ENCODE results near the gene RCAN2.

DNA sequence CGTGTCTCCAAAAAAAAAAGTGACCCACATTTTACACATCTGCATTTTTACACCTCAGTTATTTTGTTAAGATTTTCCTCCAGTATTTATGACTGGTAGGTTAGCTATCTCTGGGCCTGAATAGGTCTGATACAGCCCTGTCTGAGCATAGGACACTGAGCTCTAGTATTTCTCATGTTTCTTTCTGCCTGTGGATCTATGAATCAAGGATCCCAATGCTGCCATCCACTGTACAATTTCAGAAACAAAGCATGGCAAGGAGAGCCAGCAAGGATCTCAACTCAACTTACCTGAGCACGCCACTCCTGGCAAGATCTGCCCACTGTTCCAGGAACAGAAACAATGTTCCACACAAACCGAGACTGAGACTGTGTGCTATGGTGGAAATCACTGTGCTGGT, 284.1 kb downstream of the RCAN2 start:
- no peak for TF ChIP-seq EZH2 (IDR thresholded peaks at IDR 0.05; ENCODE audit: borderline replicate concordance, low read depth, low read length, poor library complexity, severe bottlenecking)
- TF ChIP-seq, protein P1, sequence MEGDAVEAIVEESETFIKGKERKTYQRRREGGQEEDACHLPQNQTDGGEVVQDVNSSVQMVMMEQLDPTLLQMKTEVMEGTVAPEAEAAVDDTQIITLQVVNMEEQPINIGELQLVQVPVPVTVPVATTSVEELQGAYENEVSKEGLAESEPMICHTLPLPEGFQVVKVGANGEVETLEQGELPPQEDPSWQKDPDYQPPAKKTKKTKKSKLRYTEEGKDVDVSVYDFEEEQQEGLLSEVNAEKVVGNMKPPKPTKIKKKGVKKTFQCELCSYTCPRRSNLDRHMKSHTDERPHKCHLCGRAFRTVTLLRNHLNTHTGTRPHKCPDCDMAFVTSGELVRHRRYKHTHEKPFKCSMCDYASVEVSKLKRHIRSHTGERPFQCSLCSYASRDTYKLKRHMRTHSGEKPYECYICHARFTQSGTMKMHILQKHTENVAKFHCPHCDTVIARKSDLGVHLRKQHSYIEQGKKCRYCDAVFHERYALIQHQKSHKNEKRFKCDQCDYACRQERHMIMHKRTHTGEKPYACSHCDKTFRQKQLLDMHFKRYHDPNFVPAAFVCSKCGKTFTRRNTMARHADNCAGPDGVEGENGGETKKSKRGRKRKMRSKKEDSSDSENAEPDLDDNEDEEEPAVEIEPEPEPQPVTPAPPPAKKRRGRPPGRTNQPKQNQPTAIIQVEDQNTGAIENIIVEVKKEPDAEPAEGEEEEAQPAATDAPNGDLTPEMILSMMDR (conservative IDR thresholded peaks at IDR 0.05; ENCODE audit: low read depth, low read length) = no peak

All from A673 (cell line).